Activated CD8-positive, alpha-beta memory T cell treated with anti-CD3 and anti-CD28 coated beads for 24 hours (primary cell): Measurements from ENCODE around the gene COL4A3.

Experiments
- DNase-seq: peaks from one replicate; pipeline ENCODE4 v3.0.0-alpha.2; 2020

Gene COL4A3

GRCh38 chr2:227163998-227164762, at the start of gene COL4A3, which contains the start of gene COL4A4:
Gene COL4A3, plus strand, starts transcription at chr2:227164624. Its CDS starts 103 bp downstream, at chr2:227164727.
Gene COL4A4, minus strand, starts transcription at chr2:227164205. Its CDS starts 16,722 bp downstream, at chr2:227147483.
- peak; percentile 56 for DNase-seq

GRCh38 chr2:227115761-227116160, 48.7 kb upstream of the COL4A3 start:
- no peak for DNase-seq

DNA sequence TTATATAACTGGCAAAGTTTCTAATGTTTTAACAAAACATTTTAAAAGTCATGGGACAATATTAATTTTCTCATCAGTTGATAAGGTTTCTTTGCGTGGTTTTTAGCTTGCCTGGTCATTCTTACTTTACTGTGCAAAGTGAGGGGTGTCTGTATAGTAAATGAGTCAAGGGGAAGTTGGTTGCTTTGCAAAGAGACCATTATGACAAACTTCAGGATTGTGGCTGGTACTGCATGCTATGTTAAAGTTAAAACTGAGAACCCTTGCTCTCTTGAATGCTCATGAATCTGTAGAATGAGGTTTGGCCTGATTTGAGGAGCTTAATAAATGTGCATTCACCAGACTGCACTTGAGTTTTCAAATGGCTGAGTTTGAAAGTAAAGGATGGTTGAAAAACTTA, 47.4 kb upstream of the COL4A3 start:
- DNase-seq, result no peak

DNA sequence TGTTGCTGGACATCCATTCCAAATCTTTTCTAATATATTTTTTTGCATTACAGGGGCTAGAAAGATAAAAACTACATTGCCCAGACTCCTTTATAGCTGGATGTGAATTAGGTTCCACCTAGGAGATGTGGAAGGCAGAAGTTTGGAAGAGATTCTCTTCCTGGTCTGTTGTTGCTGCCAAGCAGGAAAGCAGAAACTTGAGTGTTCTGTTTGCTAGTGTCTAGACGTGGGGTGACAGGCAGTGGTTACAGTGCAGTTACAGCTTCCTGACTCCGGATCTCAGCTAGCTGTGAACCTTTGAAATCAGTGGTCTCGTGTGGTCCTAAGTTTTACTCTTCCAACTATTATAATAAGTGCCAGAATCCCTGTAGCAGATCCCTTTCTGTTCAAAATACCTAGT, 46.6 kb upstream of the COL4A3 start:
- DNase-seq, result no peak

DNA sequence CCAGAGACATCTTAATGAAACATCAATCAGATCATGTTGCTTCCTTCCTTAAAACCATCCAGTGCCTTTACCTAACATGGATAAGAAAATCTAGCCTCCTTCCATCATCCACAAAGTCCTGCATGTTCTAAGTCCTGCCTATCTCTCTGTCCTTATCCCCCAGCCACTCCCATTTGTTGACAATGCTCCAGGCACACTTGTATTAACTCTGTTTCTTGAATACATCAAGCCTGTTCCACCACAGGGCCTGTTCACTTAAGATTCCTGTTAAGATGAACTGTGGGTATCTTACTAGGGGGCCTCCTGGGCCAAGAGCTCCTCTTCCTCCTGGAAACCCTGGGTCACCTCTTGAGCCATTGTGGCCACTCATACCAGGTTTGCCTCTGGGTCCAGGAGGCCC, 46.1 kb upstream of the COL4A3 start:
- no peak for DNase-seq

- no peak for DNase-seq
Measured at GRCh38 chr2:227123697-227124096, 40.7 kb upstream of the COL4A3 start.

DNA sequence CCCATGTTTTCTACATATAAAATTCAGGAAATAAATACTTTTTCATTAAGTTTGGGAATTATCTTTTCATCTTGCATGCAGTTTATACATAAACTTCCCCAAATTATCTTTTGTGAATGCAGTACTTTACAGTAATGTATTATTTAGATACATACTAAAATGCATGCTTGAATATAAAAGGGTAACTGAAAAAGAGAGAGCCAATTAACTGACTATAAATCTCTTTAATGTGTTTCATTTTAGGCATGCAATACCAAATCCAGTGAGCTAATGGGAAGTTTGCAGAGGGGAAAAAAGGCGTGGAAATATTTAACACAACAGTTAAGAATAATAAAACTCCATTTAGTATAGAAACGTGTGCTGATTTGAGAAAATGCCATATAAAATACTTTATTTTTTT, 39.6 kb upstream of the COL4A3 start:
- DNase-seq, result no peak

GRCh38 chr2:227125506-227125905, 38.9 kb upstream of the COL4A3 start:
- no peak for DNase-seq

GRCh38 chr2:227127201-227127600, 37.2 kb upstream of the COL4A3 start:
- DNase-seq, result no peak

- no peak for DNase-seq
Measured at GRCh38 chr2:227130636-227131035, 33.8 kb upstream of the COL4A3 start.

GRCh38 chr2:227132986-227133385, 31.4 kb upstream of the COL4A3 start:
- no peak for DNase-seq

GRCh38 chr2:227134591-227134990, 29.8 kb upstream of the COL4A3 start:
- no peak for DNase-seq

- no peak for DNase-seq
Measured at GRCh38 chr2:227141301-227141700, 23.1 kb upstream of the COL4A3 start.

DNA sequence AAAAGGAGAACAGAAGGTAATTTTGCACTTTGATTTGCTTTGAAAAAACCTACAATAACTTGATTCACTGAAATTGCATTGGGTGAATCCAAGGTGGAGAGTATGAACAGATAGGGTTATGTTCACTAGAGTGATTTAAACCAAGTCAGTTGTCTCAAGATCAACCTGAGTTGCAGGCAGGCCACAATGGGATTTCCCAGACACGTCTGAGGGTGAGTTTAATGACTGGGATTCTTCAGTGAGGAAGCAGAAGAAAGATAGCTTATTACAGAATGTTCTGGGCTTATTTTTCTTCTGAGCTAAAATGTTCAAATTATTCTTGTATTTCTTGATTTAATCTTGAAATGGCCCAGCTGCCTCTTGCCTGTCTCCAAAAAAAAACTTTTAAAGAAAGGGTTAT, 20.5 kb upstream of the COL4A3 start:
- DNase-seq, result no peak

DNA sequence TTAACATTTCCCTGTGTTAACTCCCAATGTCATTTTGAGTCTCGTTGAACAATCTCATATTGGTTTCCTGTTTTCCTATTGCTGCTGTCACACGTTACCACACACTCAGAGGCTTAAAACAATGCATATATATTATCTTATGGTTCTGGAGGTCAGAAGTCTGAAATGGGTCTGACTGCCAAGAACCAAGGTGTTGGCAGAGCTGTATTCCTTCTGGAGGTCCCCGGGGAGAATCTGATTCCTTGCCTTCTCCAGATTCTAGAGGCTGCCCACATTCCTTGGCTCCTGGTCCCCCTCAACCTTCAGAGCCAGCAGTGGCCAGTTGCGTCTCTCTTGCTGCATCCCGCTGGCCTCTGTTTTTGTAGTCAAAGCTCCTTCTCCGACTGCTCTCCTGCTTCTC, 18.0 kb upstream of the COL4A3 start:
- DNase-seq, result no peak

- DNase-seq, result no peak
Measured at GRCh38 chr2:227147023-227147422, 17.4 kb upstream of the COL4A3 start.

DNA sequence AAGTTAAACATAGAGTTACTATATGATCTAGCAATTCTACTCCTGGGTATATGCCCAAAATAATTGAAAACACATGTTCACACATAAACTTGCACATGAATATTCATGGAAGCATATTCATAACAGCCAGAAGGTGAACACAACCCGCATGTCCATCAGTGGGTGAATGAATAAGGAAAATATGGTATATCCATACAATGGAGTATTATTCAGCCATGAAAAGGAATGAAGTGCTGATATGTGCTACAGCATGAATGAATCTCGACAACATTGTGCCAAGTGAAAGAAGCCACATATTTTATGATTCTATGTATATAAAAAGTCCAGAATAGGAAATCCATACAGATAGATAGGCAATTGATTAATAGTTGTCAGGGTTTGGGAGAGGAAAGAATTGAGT, 16.3 kb upstream of the COL4A3 start:
- no peak for DNase-seq

DNA sequence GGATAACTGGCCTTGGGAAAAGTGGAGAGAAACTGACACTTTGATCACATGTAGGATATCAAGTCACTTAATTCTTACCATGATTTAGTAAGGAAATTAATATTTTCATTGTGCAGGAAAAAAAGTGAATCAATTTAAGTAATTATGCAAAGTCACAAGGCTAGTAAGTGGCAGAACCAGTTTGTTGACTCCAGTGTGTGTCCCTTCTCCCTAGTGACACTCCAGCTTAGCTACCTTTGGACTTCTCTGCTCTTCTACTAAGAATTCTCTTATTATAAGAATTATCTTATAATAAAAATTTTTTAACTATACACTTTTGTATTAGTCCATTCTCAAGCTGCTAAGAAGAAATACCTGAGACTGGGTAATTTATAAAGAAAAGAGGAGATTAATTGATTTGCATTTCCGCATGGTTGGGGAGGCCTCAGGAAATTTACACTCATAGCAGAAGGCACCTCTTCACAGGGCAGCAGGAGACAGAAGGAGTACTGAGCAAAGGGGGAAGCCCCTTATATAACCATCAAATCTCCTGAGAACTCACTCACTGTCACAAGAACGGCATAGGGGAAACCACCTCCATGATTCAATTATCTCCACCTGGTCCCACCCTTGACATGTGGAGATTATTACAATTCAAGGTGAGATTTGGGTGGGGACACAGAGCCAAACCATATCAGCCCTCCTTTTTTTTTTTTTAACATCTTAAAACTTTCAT, 14.0 kb upstream of the COL4A3 start:
- DNase-seq, result no peak

- no peak for DNase-seq
Measured at GRCh38 chr2:227152093-227152766, 12.2 kb upstream of the COL4A3 start.

DNA sequence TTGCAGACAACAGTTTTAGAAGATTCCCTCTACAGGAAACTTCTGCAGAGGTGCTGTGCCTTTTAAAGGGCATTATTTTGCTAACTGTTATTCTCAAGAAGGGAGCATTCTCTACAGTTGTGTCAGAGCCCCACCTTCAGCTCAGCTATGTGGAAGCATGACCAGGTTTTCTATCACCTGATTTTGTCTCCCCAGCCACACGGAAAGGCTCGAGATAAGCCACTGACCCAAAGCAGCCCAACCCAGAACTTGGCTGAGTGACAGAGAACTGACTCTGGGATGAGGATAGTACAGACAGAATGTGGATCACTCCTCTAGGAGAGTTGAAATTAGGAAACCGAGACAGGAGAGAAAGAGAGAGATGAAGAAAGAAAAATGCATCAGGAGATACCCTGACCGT, 11.1 kb upstream of the COL4A3 start:
- DNase-seq, result no peak

GRCh38 chr2:227153758-227154486, 10.5 kb upstream of the COL4A3 start:
- DNase-seq, result no peak

GRCh38 chr2:227154986-227155774, 9.2 kb upstream of the COL4A3 start:
- no peak for DNase-seq
